Measurements from ENCODE around the gene LCN6. TPM values are rescaled to one million over a fixed set of nuclear protein-coding genes. Genes with fewer than 3 reads are reported as not detected.

The LCN6 gene
- total RNA-seq, 2 experiments from 2014 or later = not detected

DNA sequence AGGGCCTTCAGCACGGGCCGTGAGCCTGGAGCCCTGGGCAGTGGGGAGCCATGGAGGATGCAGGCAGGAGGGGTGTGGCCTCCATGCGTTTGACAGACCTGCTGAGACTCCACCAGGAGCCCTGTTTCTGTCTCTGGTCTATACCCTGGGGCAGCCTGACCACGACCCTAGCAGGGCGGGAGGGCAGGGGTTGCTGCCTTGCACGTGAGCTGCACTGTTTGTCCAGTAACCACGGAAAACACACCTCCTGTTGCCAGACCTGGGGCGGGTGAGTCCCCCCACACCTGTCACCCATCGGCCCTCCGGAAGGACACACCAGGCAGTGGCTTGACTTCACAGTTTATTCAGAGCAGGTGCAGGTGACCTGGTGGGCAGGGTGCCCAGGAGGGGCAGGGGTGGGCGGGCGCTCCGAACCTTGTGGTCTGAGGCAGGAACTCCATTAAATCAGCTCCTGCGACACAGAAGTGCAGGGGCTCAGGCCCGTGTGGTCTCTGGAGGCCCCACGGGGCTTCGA is 5.8 kb upstream of the LCN6 start:
- Histone ChIP-seq H3K4me3 (ENCODE audit: low read length) (no peak overlapping the region), H3K27me3 (ENCODE audit: control insufficient read depth in 1 of 2, insufficient read depth in 2 of 2, low read length in 2 of 2) (peaks cover 2 to 3% of the 10 kb centered on the region in 2 experiments), H3K4me1 (ENCODE audit: insufficient read depth, low read length) (no peaks in the 10 kb centered on the region), H3K36me3 (ENCODE audit: insufficient read depth, low read length) (no peaks in the 10 kb centered on the region), H3K9me3 (ENCODE audit: control insufficient read depth in 1 of 2, insufficient read depth in 1 of 2, low read length in 2 of 2) (peaks cover 16 to 54% of the 10 kb centered on the region in 2 experiments), H3K27ac (ENCODE audit: low read depth in 1 of 2, low read length in 2 of 2) (no peak overlapping the region)
- intact Hi-C loops (cut with DNase I, micrococcal nuclease) = no loop called here
- no peak for TF ChIP-seq CTCF (IDR thresholded peaks at IDR 0.05)
- ATAC-seq (ENCODE audit: poor library complexity) (no peak), DNase-seq (no peak)
- no peaks in the 10 kb centered on the region for H3K4me1 Mint-ChIP-seq (ENCODE audit: low read depth)
- ChIA-PET POLR2A (no interaction called here), CTCF (no interaction called here)
- no peak overlapping the region for H3K4me3 Mint-ChIP-seq
- no peaks in the 10 kb centered on the region for H3K36me3 Mint-ChIP-seq (ENCODE audit: low read depth)
- peaks cover 12% of the 10 kb centered on the region for H3K9me3 Mint-ChIP-seq
- no peak overlapping the region for H3K27ac Mint-ChIP-seq
- H3K27me3 Mint-ChIP-seq = peaks cover 17% of the 10 kb centered on the region

DNA sequence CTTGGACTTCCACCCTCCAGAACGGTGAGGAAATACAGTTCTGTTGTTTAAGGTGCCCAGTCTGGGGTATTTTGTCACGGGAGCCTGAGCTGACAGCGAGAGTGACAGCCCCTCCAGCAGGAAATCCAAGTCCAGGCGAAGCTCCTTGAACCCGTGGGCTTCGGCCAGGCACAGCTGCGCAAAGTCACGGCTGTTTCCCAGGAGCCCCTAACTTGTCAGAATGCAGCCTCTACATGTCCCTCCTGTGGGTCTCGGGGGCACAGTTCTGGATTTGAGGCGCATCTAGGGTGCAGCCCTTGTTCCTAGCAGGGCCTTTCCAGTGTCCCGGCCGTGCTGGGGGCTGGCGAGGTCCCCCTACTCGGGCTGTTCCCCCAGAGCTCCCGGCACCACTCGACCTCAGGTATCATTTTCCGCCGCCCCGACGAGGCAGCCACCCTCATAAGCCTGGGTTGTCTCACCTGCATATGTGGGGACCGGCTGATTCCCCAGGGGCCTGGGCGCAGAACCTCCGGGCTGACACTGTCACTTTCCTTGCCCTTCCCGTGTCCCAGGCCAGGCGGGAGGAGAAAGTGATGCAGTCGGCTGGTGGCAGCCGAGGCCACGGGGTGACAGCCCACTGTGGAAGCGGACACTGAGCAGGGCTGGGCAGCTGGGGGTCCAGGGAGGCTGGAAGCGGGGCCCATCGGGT is 5.2 kb upstream of the LCN6 start:
- Mint-ChIP-seq H3K36me3 (ENCODE audit: low read depth) (no peaks in the 10 kb centered on the region), H3K4me1 (ENCODE audit: low read depth) (no peaks in the 10 kb centered on the region), H3K27ac (no peak overlapping the region), H3K9me3 (peaks cover 12% of the 10 kb centered on the region), H3K27me3 (peaks cover 17% of the 10 kb centered on the region), H3K4me3 (no peak overlapping the region)
- intact Hi-C loops (cut with DNase I, micrococcal nuclease) = no loop called here
- ChIA-PET POLR2A (no interaction called here), CTCF (no interaction called here)
- ATAC-seq (ENCODE audit: poor library complexity) (no peak), DNase-seq (no peak)
- TF ChIP-seq CTCF (IDR thresholded peaks at IDR 0.05) = no peak
- Histone ChIP-seq H3K4me3 (ENCODE audit: low read length) (no peak overlapping the region), H3K9me3 (ENCODE audit: control insufficient read depth in 1 of 2, insufficient read depth in 1 of 2, low read length in 2 of 2) (peaks cover 16 to 54% of the 10 kb centered on the region in 2 experiments), H3K36me3 (ENCODE audit: insufficient read depth, low read length) (no peaks in the 10 kb centered on the region), H3K27ac (ENCODE audit: low read depth in 1 of 2, low read length in 2 of 2) (no peak overlapping the region), H3K4me1 (ENCODE audit: insufficient read depth, low read length) (no peaks in the 10 kb centered on the region), H3K27me3 (ENCODE audit: control insufficient read depth in 1 of 2, insufficient read depth in 2 of 2, low read length in 2 of 2) (peaks cover 2 to 3% of the 10 kb centered on the region in 2 experiments)

DNA sequence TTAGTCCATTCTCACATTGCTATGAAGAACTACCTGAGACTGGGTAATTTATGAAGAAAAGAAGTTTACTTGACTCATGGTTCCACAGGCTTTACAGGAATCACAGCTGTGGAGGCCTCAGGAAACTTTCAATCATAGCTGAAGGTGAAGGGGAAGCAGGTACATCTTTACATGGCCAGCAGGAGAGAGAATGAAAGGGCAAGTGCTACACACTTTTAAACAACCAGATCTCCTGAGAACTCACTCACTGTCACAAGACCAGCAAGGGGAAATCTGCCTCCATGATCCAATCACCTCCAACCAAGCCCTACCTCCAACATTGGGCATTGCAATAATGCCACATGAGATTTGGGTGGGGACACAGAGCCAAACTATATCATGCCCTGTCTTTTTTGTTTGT is 3.5 kb upstream of the LCN6 start:
- Histone ChIP-seq H3K4me3 (ENCODE audit: low read length) (no peak overlapping the region), H3K9me3 (ENCODE audit: control insufficient read depth in 1 of 2, insufficient read depth in 1 of 2, low read length in 2 of 2) (peaks cover 16 to 50% of the 10 kb centered on the region in 2 experiments), H3K27ac (ENCODE audit: low read depth in 1 of 2, low read length in 2 of 2) (no peak overlapping the region), H3K27me3 (ENCODE audit: control insufficient read depth in 1 of 2, insufficient read depth in 2 of 2, low read length in 2 of 2) (peaks cover 0 to 2% of the 10 kb centered on the region in 2 experiments), H3K36me3 (ENCODE audit: insufficient read depth, low read length) (no peaks in the 10 kb centered on the region), H3K4me1 (ENCODE audit: insufficient read depth, low read length) (no peaks in the 10 kb centered on the region)
- Mint-ChIP-seq H3K4me1 (ENCODE audit: low read depth) (no peaks in the 10 kb centered on the region), H3K9me3 (peaks cover 12% of the 10 kb centered on the region), H3K4me3 (no peak overlapping the region), H3K27me3 (peaks cover 17% of the 10 kb centered on the region), H3K27ac (no peak overlapping the region), H3K36me3 (ENCODE audit: low read depth) (no peaks in the 10 kb centered on the region)
- ChIA-PET POLR2A (no interaction called here), CTCF (no interaction called here)
- intact Hi-C loops (cut with DNase I, micrococcal nuclease) = no loop called here
- ATAC-seq (ENCODE audit: poor library complexity) (no peak), DNase-seq (no peak)
- no peak for TF ChIP-seq CTCF (IDR thresholded peaks at IDR 0.05)
